Measurements from ENCODE around the gene ZBTB7C.

GRCh38 chr18:48013162-48013561 lies 396.0 kb downstream of the ZBTB7C start:
- TF ChIP-seq CTCF (conservative IDR thresholded peaks at IDR 0.05; ENCODE audit: low read length) = no peak
- no peak for TF ChIP-seq EZH2phosphoT487 (IDR thresholded peaks at IDR 0.05; ENCODE audit: borderline replicate concordance)

All from Loucy (cell line).